ENCODE data around the gene TAF3.

The TAF3 gene

DNA sequence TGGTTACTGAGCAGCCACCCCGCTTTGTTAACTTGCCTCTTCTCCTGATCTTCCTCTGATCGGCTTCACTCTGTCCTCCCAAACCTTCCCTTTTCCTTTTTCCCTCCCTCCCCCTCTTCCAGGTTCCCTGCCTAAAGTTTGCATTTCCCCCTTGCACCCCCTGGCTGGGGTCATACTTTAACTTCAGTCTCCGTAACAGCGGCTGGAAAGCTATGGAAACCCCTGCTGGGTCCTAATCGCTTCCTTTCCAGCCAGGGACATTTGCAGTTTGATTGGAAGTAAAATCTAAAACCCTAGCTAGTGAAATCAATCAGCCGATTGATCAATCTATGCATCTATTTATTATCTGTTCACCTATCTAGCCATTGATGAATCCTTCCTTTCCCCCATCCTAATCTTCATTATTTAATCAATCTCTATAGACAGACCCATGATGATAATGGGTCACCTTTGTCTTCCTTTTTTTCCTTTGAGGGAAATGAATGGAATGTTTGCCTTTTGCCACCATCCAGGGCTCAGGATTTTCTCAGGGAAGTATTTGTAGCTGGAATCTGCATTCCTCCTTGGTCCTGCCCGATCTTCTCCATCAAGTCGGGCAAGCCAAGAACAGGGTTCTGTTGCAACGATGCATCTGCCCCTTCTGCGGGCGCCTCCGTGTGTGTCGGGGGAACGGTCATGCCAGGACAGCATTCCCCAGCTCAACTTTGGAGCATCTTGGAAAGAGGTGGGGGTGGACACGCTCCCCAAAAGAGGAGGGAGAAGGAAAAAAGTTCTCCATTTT lies 245.0 kb downstream of the TAF3 start:
- Mint-ChIP-seq H3K27me3 (no peaks in the 10 kb centered on the region), H3K4me1 (peaks cover 96% of the 10 kb centered on the region)
- CTCF ChIA-PET, result interaction anchor here (1.3 kb wide), 1 partner anchor 256 kb away, joined by 3 read pairs; no protein-coding TSS in a partner anchor

DNA sequence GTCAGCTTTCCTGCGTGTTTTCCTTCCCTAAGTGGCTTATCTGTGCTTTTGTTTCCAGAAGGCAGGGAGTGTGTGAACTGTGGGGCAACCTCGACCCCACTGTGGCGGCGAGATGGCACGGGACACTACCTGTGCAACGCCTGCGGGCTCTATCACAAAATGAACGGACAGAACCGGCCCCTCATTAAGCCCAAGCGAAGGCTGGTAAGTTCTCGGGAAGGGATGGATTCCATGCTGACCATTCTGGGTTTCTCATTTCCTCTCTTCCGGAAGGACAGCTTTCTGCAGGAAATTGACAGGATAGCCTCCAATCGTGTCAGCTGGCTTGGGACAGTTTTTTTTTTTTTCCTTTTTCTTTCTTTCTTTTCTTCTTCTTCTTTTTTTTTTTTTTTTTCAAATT lies 245.6 kb downstream of the TAF3 start:
- peaks cover 95% of the 10 kb centered on the region for H3K4me1 Mint-ChIP-seq

More for the DNA sequence above, 245.0 kb downstream of the TAF3 start:
- Mint-ChIP-seq H3K9me3 (no peaks in the 10 kb centered on the region), H3K27ac (peak overlapping the region; percentile 82), H3K36me3 (peaks cover 94% of the 10 kb centered on the region), H3K4me3 (peak overlapping the region; percentile 5)
- no peak for DNase-seq

DNA sequence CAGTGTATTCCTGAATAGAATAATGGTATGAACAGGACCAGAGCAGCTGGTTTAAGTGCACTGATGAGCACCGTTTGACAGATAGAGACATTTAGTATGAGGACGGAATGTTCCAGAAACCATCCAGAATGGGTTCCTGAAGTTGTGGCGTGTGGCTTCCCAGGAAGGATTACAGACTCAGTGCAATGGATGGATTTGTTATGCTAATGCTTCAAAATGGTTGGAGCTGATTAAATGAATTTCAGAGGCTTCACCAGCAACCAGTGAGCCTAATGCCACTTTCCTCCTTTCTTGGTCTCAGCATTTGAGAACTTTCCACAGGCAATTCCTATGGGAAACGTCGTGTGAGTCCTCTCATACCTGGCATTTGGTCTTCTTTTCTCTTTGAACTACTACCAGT lies 246.1 kb downstream of the TAF3 start:
- peaks cover 95% of the 10 kb centered on the region for H3K4me1 Mint-ChIP-seq

More for the DNA sequence above, 245.6 kb downstream of the TAF3 start:
- peak; percentile 15 for DNase-seq
- peak overlapping the region; percentile 82 for H3K27ac Mint-ChIP-seq
- CTCF ChIA-PET, result no interaction called here
- no peak overlapping the region for H3K4me3 Mint-ChIP-seq
- H3K36me3 Mint-ChIP-seq, result peaks cover 94% of the 10 kb centered on the region
- H3K27me3 Mint-ChIP-seq, result no peaks in the 10 kb centered on the region
- no peaks in the 10 kb centered on the region for H3K9me3 Mint-ChIP-seq

DNA sequence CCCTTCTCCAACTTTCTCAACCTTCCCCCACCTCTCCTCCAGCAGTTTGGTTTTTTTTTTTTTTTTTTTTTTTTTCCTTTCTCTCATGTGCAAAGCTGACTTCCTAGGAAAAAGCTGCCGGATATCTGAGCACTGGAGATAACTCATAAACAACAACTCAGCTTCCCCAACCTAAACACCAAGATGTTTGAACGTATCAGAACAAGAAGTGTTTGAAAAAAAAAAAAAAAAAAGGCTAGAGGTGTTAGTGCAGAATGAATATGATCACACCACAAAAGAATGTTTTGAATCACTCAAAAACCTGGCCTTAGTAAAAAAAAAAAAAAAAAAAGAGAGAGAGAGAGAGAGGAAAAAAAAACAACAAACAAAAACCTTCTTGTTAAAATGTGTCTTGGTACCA lies 247.3 kb downstream of the TAF3 start:
- Mint-ChIP-seq H3K27ac (no peak overlapping the region), H3K36me3 (peaks cover 94% of the 10 kb centered on the region), H3K4me3 (no peak overlapping the region), H3K4me1 (peaks cover 92% of the 10 kb centered on the region), H3K9me3 (no peaks in the 10 kb centered on the region), H3K27me3 (no peaks in the 10 kb centered on the region)
- CTCF ChIA-PET, result interaction anchor here (0.8 to 1.2 kb wide), 2 partner anchors 10 to 75 kb away, joined by 3 read pairs; no protein-coding TSS in a partner anchor
- DNase-seq, result no peak

More for the DNA sequence above, 246.1 kb downstream of the TAF3 start:
- no peak overlapping the region for H3K4me3 Mint-ChIP-seq
- no peaks in the 10 kb centered on the region for H3K27me3 Mint-ChIP-seq
- CTCF ChIA-PET, result no interaction called here
- no peak for DNase-seq
- no peaks in the 10 kb centered on the region for H3K9me3 Mint-ChIP-seq
- H3K36me3 Mint-ChIP-seq, result peaks cover 94% of the 10 kb centered on the region
- no peak overlapping the region for H3K27ac Mint-ChIP-seq

GRCh38 chr10:8066124-8066523 lies 247.8 kb downstream of the TAF3 start:
- Mint-ChIP-seq H3K4me1 (peaks cover 92% of the 10 kb centered on the region), H3K27me3 (no peaks in the 10 kb centered on the region), H3K9me3 (no peaks in the 10 kb centered on the region), H3K4me3 (no peak overlapping the region), H3K36me3 (peaks cover 94% of the 10 kb centered on the region), H3K27ac (peak overlapping the region; percentile 17)
- DNase-seq, result no peak
- CTCF ChIA-PET, result interaction anchor here (0.8 to 1.2 kb wide), 2 partner anchors 9 to 75 kb away, joined by 3 read pairs; no protein-coding TSS in a partner anchor

Data from activated naive CD4-positive, alpha-beta T cell treated with anti-CD3 and anti-CD28 coated beads, Interleukin-2, amount 10 ng/mL, durations not matched to agents 7 days and 5 days (primary cell).